ENCODE measurements around the gene NAA16.

The NAA16 gene

DNA sequence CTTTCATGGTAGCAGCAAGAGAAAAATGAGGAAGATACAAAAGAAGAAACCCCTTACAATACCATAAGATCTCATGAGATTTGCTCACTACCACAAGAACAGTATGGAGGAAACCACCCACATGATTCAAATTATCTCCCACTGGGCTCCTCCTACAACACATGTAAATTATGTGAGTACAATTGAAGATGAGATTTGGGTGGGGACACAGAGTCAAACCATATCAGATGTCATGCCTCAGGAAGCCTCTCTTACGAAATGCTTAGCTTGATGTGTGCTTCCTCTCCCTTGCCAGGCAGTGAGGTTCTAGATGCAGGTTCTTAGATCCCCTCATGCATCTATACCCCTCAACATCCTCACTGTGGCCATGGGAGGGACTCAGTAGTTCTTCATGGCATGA is 83.1 kb downstream of the NAA16 start:
- Histone ChIP-seq H3K4me3 (replicated peaks; ENCODE audit: low read depth, low read length) (no peak overlapping the region), H3K36me3 (ENCODE audit: control insufficient read depth, insufficient read depth, low read length) (no peaks in the 10 kb centered on the region), H3K27me3 (replicated peaks; ENCODE audit: control insufficient read depth, insufficient read depth, low read length) (no peaks in the 10 kb centered on the region)
- TF ChIP-seq, protein P1, sequence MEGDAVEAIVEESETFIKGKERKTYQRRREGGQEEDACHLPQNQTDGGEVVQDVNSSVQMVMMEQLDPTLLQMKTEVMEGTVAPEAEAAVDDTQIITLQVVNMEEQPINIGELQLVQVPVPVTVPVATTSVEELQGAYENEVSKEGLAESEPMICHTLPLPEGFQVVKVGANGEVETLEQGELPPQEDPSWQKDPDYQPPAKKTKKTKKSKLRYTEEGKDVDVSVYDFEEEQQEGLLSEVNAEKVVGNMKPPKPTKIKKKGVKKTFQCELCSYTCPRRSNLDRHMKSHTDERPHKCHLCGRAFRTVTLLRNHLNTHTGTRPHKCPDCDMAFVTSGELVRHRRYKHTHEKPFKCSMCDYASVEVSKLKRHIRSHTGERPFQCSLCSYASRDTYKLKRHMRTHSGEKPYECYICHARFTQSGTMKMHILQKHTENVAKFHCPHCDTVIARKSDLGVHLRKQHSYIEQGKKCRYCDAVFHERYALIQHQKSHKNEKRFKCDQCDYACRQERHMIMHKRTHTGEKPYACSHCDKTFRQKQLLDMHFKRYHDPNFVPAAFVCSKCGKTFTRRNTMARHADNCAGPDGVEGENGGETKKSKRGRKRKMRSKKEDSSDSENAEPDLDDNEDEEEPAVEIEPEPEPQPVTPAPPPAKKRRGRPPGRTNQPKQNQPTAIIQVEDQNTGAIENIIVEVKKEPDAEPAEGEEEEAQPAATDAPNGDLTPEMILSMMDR (IDR thresholded peaks at IDR 0.05; ENCODE audit: insufficient read depth, low read length, poor library complexity, severe bottlenecking): no peak
- DNase-seq (ENCODE audit: extremely low read depth, insufficient read length): no peak

DNA sequence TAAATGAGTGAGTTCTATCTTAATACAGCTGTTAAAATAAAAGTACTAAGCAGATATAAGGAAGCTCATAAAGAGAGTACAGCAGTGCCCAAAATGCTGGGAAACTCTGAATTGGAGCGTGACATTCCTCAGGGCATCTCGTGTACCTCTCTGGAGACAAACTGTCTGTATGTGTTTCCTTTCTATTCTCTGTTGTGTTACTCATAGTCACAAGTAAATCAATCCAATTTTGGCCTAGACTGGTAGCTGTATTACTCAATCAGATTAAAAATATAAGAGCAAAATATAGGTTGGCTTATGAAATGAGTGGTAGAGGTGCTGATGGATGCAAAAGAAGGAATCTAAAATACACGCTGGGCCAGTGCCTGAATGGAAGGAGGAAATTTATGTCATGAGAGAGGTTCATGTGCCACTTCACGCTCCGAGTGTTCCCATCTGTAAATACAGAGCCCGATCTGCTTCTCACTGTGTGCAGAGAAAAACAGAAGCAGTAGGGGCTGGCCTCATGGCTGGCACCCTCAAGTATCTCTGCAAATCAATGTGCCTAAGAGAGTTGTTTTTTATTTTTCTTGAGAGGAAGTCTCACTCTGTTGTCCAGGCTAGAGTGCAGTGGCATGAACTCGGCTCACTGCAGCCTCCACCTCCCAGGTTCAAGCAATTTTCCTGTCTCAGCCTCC is 87.6 kb downstream of the NAA16 start:
- DNase-seq (ENCODE audit: extremely low read depth, insufficient read length): no peak
- H3K27me3 ChIP-seq (replicated peaks; ENCODE audit: control insufficient read depth, insufficient read depth, low read length): no peaks in the 10 kb centered on the region
- TF ChIP-seq, protein P1 (IDR thresholded peaks at IDR 0.05; ENCODE audit: insufficient read depth, low read length, poor library complexity, severe bottlenecking): no peak
- no peaks in the 10 kb centered on the region for H3K36me3 ChIP-seq (ENCODE audit: control insufficient read depth, insufficient read depth, low read length)
- H3K4me3 ChIP-seq (replicated peaks; ENCODE audit: low read depth, low read length): no peak overlapping the region

DNA sequence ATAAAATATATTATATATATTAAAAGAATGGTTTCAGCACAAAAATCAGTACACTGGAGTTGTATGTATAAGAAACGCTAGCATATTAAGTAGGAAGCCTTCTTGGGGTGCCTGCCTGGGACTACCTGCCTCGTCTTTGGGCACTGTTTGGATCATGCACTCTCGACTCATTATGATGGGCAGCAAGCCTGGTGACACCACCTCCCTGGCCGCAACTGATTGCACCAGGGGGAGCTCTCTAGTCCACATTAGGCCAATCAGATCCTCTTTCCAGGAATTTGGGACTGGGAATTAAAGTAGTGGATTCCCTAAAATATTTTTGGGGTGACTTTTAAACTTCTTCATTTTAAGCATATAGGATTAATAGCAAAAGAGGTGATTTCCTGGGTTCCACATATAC is 90.3 kb downstream of the NAA16 start:
- H3K36me3 ChIP-seq (ENCODE audit: control insufficient read depth, insufficient read depth, low read length): no peaks in the 10 kb centered on the region
- H3K4me3 ChIP-seq (replicated peaks; ENCODE audit: low read depth, low read length): no peak overlapping the region
- DNase-seq (ENCODE audit: extremely low read depth, insufficient read length): no peak
- TF ChIP-seq, protein P1 (IDR thresholded peaks at IDR 0.05; ENCODE audit: insufficient read depth, low read length, poor library complexity, severe bottlenecking): no peak
- H3K27me3 ChIP-seq (replicated peaks; ENCODE audit: control insufficient read depth, insufficient read depth, low read length): no peaks in the 10 kb centered on the region

DNA sequence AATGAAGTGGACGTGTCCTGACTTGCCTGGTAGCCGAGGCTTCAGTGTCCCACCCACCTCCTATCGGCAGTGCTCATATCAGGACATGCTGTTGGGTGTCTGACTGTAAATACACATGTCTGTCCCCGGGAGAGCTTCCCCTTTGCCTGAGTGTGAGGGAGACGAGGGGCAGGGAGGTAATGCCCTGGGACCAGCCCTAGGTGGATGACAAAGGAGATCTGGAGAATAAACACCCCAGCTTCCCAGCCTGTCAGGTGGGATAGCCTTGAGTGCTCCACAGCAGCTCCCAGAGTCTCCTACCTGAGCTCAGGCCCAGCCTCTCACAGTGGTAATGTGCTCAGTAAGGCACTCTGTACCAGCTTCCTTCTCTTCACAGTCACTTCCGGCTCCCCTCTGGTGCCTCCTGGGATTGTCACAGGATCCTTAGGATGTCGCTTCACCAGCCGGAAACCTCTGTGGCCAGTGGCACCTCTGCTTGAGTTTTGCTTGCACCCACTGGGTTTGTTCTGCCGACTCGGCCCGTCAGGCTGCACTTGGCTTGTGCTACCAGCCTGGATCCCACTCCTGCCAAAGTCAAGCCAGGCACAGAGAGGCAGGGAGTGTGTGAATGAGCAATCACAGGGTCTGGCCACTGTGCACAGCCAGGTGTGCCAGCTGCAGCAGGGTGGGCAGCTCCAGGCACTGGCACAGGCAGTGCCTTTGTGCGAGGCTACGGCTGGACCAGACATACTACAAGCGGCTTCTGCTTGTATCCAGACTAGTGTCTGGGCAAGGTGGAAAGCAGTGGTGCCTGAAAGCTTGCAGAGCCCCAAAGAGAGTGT is 91.8 kb downstream of the NAA16 start:
- H3K27me3 ChIP-seq (replicated peaks; ENCODE audit: control insufficient read depth, insufficient read depth, low read length): no peaks in the 10 kb centered on the region
- no peak overlapping the region for H3K4me3 ChIP-seq (replicated peaks; ENCODE audit: low read depth, low read length)
- TF ChIP-seq, protein P1 (IDR thresholded peaks at IDR 0.05; ENCODE audit: insufficient read depth, low read length, poor library complexity, severe bottlenecking): no peak
- DNase-seq (ENCODE audit: extremely low read depth, insufficient read length): no peak
- no peaks in the 10 kb centered on the region for H3K36me3 ChIP-seq (ENCODE audit: control insufficient read depth, insufficient read depth, low read length)

DNA sequence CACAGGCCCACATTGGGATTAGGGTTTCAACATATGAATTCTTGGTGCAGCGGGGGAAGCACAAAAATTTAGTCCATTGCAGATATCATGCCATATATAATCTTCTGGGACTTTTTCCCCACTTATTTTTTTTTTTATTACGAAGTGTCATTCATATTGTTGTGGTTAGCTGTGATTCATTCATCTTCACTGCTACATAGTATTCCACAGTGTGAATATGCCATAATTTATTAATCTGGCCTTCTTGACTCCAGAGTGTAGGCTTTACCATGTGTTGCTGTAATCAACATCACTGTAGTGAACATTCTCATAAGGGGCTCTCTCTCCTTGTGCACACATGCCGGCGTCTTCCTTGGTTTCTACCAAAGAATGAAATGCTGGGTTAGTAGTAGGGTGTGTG is 92.9 kb downstream of the NAA16 start:
- TF ChIP-seq, protein P1 (IDR thresholded peaks at IDR 0.05; ENCODE audit: insufficient read depth, low read length, poor library complexity, severe bottlenecking): no peak
- H3K36me3 ChIP-seq (ENCODE audit: control insufficient read depth, insufficient read depth, low read length): no peaks in the 10 kb centered on the region
- no peak overlapping the region for H3K4me3 ChIP-seq (replicated peaks; ENCODE audit: low read depth, low read length)
- no peak for DNase-seq (ENCODE audit: extremely low read depth, insufficient read length)
- H3K27me3 ChIP-seq (replicated peaks; ENCODE audit: control insufficient read depth, insufficient read depth, low read length): no peaks in the 10 kb centered on the region

All from GM06990 (cell line).